Transverse colon (tissue), 4 donors: ENCODE data around the gene IL1RN. TPM values are rescaled to one million over a fixed set of nuclear protein-coding genes. Genes with fewer than 3 reads are reported as not detected.

Experiments
- DNase-seq: peaks from one replicate; pipeline ENCODE4 v3.0.0-alpha.2; 2019
- H3K27ac ChIP-seq, 4 donors: fragments of 200-600 bp; sonication (generic); 2 replicates each; pipeline ENCODE4 v1.5.1; 2016 to 2018; ENCODE audit warnings: inconsistent platforms in 4 of 4
- H3K27me3 ChIP-seq: fragments of 200-600 bp; sonication (generic); 2 replicates; pipeline ENCODE4 v1.5.1; 2017; ENCODE audit warnings: inconsistent platforms
- H3K36me3 ChIP-seq, 4 donors: fragments of 200-600 bp; sonication (generic); 2 replicates each; pipeline ENCODE4 v1.5.1; 2017 to 2019; ENCODE audit warnings: inconsistent platforms in 4 of 4
- H3K4me1 ChIP-seq, 4 donors: fragments of 200-600 bp; sonication (generic); 2 replicates each; pipeline ENCODE4 v1.5.1; 2017 to 2020; ENCODE audit warnings: inconsistent platforms in 4 of 4
- H3K4me3 ChIP-seq, 4 donors: fragments of 200-600 bp; sonication (generic); 1 replicate in 1 of 4; 2 replicates in 3 of 4; pipeline versions ENCODE4 v1.5.1 to v1.6.1; 2017 to 2019; ENCODE audit warnings: inconsistent platforms in 4 of 4
- H3K9me3 ChIP-seq, 2 donors: fragments of 200-600 bp; sonication (generic); 2 replicates each; pipeline ENCODE4 v1.5.1; 2017 to 2019; ENCODE audit warnings: inconsistent platforms in 2 of 2
- CTCF ChIP-seq, 5 experiments: fragments of 200-600 bp in 3 of 5; fragments of 450-650 bp in 2 of 5; sonication (generic) in 3 of 5; IDR thresholded peaks; 1 replicate in 2 of 5; 2 replicates in 3 of 5; pipeline ENCODE4 v1.5.1; 2016 to 2017; ENCODE audit warnings: antibody characterized with exemption in 5 of 5, inconsistent platforms in 3 of 5, mild to moderate bottlenecking in 2 of 5, moderate library complexity in 1 of 5
- EP300 ChIP-seq: sonication (generic); formaldehyde crosslinking; IDR thresholded peaks from one replicate; pipeline ENCODE4 v1.6.1; 2017; ENCODE audit warnings: antibody characterized with exemption, low read depth
- POLR2A ChIP-seq: fragments of 450-650 bp; IDR thresholded peaks from one replicate; pipeline ENCODE4 v1.6.1; 2016; ENCODE audit warnings: antibody characterized with exemption, mild to moderate bottlenecking, moderate library complexity
- POLR2AphosphoS5 ChIP-seq, 3 donors: sonication (generic); formaldehyde crosslinking; IDR thresholded peaks; one replicate each; pipeline ENCODE4 v1.6.1; 2016; ENCODE audit warnings: antibody characterized with exemption in 3 of 3
- WGBS, 2 donors: methylation state at CpG; one replicate each; pipeline ENCODE4 v1.1.5; 2018; ENCODE audit warnings: low coverage in 1 of 2; 5-methylcytosine and 5-hydroxymethylcytosine counted together
- in situ Hi-C, 4 donors: fragments of 200-750 bp; cut with MboI; loops; one replicate each; pipeline versions ENCODE4 v1.15.0 to v1.15.1; 2017; ENCODE audit warnings: low sequenced_read_pairs in 3 of 4, low pct_ligation_motif_present in 1 of 4, low pct_unique_long_range_greater_than_20kb in 1 of 4
- intact Hi-C: fragments of 100-400 bp; cut with DNase I; formaldehyde crosslinking; loops from one replicate; pipeline ENCODE4 v1.15.1; 2023; ENCODE audit warnings: low total_unique reads
- total RNA-seq, 4 donors: library from RNA; depleted of rRNA; stranded (reverse); fragments of >200 nt; gene quantifications; one replicate each; pipeline ENCODE4 v1.1.0, GENCODE V29; 2016

IL1RN gene
- total RNA-seq, 4 donors from 2014 or later: 0.40 to 31.8 (median 5.5) TPM

GRCh38 chr2:113117541-113118262 lies 9.7 kb upstream of the IL1RN start:
- peak overlapping the region in 3 of 4 donors; percentile 36 to 55 (median 55) for H3K27ac ChIP-seq

GRCh38 chr2:113118263-113118657 lies 9.1 kb upstream of the IL1RN start:
- Histone ChIP-seq H3K4me3 (no peak overlapping the region), H3K27me3 (no peaks in the 10 kb centered on the region), H3K9me3 (no peaks in the 10 kb centered on the region), H3K36me3 (no peaks in the 10 kb centered on the region), H3K4me1 (peaks cover 0 to 8% (median 3%) of the 10 kb centered on the region in 4 donors), H3K27ac (peak overlapping the region in 3 of 4 donors; percentile 36 to 55 (median 55))
- TF ChIP-seq POLR2A: peak; percentile 7
- no peak for TF ChIP-seq CTCF (IDR thresholded peaks at IDR 0.05)
- in situ Hi-C loops (no loop called here), intact Hi-C loops (no loop called here)
- DNase-seq: no peak
- 97 to 100% methylated on average over 2 of the region's 2 CpGs for WGBS, 2 donors

More at GRCh38 chr2:113117541-113118262, 9.7 kb upstream of the IL1RN start:
- Histone ChIP-seq H3K4me1 (peaks cover 0 to 8% (median 3%) of the 10 kb centered on the region in 4 donors), H3K4me3 (no peak overlapping the region), H3K36me3 (no peaks in the 10 kb centered on the region), H3K27me3 (no peaks in the 10 kb centered on the region), H3K9me3 (no peaks in the 10 kb centered on the region)
- in situ Hi-C loops (no loop called here), intact Hi-C loops (no loop called here)
- peak; percentile 46 for DNase-seq
- 83% methylated on average over 9 of the region's 9 CpGs; no CpG with 5 or more reads in 1 of the 2 donors for WGBS, 2 donors
- TF ChIP-seq EP300: no peak
- TF ChIP-seq POLR2A: peak; percentile 0
- no peak for TF ChIP-seq POLR2AphosphoS5 (IDR thresholded peaks at IDR 0.05)

- H3K27ac ChIP-seq: no peak overlapping the region
- H3K36me3 ChIP-seq: no peaks in the 10 kb centered on the region
- H3K9me3 ChIP-seq: no peaks in the 10 kb centered on the region
- no peak overlapping the region for H3K4me3 ChIP-seq
- no peak for TF ChIP-seq POLR2AphosphoS5 (IDR thresholded peaks at IDR 0.05)
- TF ChIP-seq EP300: no peak
- TF ChIP-seq POLR2A: no peak
- no peak for TF ChIP-seq CTCF (IDR thresholded peaks at IDR 0.05)
- 80 to 87% methylated on average over 1 to 2 of the region's 2 CpGs for WGBS, 2 donors
- intact Hi-C loops: no loop called here
- no peak for DNase-seq
- peaks cover 0 to 8% (median 3%) of the 10 kb centered on the region in 4 donors for H3K4me1 ChIP-seq
- H3K27me3 ChIP-seq: no peaks in the 10 kb centered on the region
- in situ Hi-C loops: no loop called here
Measured at GRCh38 chr2:113119111-113119510, 8.3 kb upstream of the IL1RN start.

- H3K27ac ChIP-seq: no peak overlapping the region
- DNase-seq: no peak
- H3K4me1 ChIP-seq: peaks cover 0 to 8% (median 3%) of the 10 kb centered on the region in 4 donors
- H3K9me3 ChIP-seq: no peaks in the 10 kb centered on the region
- in situ Hi-C loops (no loop called here), intact Hi-C loops (no loop called here)
- H3K27me3 ChIP-seq: no peaks in the 10 kb centered on the region
- TF ChIP-seq EP300 (no peak), CTCF (IDR thresholded peaks at IDR 0.05) (no peak), POLR2A (no peak), POLR2AphosphoS5 (IDR thresholded peaks at IDR 0.05) (no peak)
- no peak overlapping the region for H3K4me3 ChIP-seq
- 74% methylated on average over 3 of the region's 3 CpGs for WGBS, 2 donors
- no peaks in the 10 kb centered on the region for H3K36me3 ChIP-seq
Measured at GRCh38 chr2:113120861-113121260, 6.5 kb upstream of the IL1RN start.
